NCI-H2227 (cell line): ENCODE data around the gene RNF43.

Experiments
- DNase-seq: peaks from one replicate; lab custom pipeline; 2025; ENCODE audit not compliant: unreplicated experiment; lab: John Stamatoyannopoulos, UW

The RNF43 gene

DNA sequence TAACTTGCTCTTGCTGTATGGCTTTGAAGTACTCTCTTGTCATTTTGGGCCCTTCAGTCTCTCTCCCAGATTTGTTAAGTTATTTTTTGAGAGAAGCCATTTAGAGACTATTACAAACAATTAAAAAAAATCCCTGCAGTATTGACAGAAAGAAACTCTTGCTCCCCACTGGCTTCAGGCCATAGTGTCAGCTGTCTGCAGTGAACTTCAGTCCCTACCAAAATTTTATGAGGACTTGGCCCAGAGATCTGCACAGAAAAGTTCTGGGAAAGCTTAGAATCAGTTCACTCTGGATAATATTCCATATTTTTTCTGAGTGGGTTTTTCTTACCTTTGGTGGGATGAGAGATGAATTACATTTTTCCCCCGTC, 34.5 kb downstream of the RNF43 start:
- no peak for DNase-seq

DNA sequence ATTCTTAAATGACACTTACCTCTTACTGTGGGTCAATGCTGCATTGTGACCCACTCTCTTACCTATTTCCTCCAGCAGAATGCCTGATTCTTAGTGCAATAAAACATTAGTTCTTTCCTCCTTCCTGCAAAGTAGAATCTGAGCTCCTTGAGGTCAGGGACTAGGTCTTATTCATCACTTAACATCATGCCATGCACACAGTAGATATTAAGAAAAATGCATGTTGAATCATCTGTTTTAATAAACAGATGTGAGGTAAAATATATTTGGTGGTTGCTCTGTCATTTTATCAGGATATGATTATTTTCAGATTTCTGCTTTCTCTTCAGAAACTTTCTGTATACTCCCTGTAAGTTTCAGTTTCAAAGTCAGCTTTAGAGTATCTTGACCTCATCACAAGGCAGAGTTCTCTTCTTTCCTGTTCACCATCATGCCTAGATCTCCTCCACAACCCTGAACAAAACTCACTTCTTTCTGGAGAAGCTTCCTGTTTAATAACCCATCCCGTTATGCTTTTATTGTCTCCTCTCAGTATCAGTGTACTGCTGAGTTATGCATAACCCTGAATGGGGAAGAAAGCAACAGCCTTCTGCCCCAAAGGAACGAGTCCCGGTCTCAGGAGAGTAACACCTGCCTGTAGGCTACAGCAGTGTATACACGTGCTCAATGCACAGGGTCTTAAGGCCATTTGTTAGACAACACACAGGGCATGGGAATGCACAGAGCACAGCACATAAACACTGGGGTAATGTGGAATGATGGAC, 35.0 kb downstream of the RNF43 start:
- no peak for DNase-seq

DNA sequence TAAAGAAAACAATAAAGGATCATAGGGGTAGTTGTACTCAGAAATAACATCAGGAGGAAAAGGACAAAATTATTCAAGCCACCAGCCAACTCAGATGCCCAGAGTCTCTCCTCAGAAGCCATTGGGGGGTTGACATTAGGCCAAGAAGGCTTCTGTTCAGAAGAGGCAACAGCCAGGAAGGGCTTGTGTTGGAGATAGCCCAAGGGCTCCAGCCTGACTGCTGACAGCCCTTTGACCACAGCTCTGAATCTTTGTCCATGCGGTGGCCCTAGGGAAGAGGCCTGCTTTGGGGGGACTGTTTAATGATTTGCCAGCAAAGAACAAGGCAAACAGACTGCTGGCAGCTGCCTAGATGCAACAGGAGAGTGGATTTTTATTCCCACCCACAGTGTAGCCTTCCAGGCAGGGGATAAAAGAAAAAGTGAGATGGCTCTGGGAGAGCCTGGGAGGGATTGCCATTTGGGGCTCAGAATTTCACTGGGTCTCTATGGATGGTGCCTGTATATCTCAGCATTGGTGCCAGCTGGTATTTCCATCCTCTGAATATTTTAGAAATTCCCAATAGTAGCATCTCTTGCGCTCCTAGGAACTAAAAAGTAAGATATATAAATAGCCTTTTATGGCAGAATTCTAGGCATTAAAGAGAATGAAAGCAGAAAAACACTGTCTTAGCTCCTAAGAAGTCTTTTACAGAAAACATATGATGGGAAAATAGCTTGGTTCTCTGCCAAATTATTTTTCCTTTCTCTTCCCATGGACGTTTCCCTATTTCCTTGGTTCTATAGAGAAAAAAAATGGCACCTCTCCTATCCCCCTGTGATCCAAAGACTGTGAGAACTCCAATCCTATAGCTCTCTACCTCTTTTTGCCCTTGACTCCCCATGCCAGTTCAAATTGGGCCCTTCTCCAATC, 36.0 kb downstream of the RNF43 start:
- no peak for DNase-seq

DNA sequence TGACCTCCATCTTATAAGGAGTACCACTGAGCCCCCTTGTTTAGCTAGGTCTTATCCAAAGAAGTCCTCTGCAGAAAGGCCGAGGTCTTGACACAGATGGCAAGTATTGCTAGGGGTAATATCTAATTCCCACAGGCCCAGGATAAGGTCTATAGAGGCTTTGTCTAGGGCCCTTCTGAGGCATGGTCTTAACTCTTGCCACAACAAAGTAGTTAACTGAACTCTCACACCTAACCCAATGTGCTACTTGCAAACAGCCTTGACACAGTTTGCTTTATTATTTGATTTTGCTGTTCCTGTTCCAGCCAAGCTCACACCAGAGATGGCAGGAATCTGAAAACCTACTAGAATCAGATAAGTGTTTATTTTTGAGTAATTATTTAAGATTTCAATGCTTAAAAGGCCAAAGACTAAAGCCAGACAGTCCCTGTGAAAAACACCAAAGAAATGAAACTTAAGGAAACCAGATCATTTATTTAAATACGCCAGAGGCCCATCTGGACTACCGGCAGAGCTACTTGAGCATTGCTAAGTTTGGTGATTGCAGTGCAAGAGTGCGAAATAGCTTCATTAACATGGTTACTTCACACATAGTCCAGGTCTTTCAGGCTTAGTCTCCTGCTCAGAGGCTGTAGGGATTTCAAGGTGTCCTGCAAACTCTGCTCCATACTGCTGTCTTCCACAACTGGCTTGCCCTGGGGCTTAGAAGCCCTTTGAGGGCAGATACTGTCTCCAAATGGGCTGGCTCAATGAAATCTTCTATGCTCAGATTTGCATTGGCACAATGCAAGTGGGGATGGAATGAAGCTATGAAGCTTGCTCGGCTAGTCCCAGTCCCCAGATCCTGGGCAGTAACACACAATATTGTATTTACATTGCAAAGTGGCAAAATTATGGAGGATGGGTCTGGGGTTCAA, 36.9 kb downstream of the RNF43 start:
- DNase-seq: no peak

DNA sequence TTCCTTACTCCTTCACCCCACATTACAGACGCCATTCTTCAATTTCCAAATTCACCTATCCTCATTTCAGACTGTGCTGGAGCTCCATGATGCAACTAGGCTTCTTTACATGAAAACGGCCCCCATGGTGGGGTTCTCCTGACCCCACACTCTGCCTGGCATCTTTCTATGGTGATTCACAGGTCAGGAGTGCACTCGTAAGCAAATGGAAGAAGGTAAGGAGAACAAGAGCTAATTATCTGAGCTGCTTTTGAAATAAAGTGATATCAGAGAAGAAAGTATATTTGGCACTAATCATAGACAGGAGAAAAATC, 37.9 kb downstream of the RNF43 start:
- no peak for DNase-seq

DNA sequence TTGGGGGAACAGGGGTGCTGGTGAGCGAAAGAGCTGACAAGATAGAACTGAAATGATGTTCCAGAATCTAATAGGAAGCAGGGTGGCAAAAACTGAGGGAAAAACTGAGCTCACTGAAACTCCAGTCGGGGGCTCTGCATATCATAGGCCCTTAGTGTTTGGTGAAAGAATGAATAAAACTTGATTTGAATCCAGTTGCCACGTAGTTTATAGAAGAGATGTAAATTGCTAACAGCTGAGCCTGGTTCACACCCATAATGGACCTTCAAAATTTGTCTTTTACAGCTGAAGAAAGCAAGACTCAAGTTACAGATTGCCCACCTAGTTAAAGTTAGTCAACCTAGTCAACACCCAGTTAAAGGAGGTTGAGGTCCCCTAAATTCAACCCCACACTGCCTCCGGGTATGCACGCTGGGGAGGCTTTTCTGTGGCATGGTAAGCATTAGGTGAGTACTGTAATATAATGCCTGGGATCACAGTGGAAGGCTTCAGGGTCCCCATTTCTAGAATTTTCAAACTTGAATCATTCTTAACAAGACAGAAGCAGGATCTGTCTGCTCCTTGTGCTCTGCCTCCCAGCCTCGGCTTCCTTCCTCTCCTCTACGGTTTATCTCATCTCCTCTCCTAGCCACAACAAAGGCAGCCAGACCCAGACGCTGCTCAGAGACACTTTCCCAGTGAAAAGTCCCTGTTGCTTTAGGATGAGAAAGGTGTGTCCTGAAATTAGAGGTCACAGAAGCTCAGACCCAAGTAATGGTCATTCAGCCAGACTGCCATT, 38.4 kb downstream of the RNF43 start:
- no peak for DNase-seq

DNA sequence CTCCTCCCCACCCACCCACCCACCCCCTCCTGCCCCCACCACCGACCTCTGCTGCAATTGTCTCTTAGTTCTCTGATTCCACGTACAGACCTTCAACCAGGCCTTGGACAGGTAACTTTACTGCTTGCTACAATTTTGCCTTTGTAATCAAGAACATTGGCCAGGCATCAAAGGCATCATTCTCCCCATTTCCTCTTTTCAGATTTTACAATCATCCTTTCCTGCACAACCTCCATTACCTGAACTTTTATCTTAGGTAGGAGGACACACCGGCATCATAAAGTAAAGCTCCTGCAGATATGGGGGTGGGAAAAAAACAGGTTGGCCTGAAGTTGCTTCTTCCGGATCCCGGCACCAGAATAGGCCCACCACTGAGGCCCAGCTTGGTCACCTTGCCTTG, 39.7 kb downstream of the RNF43 start:
- DNase-seq: no peak

DNA sequence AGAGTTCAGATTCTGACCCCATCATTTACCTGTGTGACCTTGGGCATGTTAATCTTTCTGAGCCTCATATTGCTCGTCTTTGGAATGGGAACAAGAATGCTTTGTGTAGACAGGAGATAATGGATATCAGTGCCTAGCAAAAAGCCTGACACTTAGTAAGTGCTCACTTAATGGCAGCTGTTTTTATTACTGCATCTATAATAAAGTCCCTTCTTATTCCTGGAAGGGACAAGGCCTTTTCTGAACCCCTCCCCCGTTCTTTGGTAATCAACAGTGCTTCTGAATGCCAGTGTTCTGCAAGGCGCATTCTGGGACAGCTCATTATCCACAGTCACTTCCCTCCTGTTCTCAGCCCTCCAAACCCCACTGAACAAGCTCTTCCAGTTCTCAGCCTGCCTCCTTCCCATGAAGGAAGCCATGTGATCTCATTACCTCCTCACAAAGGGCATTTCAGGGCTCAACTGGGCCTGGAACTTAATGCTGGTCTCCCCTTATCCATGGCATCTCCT, 40.2 kb downstream of the RNF43 start:
- no peak for DNase-seq

DNA sequence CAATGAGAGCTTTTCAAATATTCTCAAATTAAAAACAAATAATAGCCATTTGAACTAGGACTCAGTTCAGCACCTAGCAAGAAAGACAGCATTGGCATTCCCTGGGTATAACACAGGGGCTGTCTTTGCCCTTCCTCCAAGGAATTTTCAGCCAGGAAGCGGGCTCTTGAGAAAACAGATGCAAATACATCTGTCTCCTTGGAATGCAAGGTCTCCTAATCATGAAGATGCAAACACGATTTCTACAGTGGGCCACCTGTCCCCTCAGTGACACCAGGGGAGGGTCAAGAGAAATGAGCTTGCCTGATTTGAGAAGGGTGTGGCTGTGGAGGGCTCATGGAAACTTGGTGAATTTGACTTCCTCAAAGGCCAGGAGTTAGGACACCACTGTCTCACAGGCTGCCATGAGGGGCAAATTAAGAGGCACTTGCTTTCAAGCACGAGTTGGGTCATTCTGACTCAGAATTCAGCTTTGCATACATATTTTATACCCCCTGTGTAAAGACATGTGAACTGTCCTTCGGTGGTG, 40.8 kb downstream of the RNF43 start:
- no peak for DNase-seq

DNA sequence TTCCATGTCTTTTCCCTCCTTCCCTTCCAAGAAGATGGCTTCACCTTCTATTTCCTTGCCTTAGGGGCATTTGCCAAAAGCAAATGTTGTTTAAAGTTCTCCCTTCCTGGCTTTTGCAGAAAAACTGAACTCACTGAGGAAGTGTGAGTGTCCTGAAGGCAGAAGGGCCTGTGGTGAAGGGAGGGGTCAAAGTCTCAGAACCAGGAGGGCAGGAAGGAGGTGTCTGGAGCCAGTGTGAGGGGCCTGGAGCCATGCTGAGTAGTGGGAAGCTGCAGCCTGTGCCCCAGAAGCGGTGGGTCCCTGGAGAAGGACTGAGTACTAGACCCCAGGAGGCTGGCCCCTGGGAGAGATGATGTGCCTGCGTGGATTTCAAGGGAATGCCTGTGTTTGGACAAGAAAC, 41.5 kb downstream of the RNF43 start:
- DNase-seq: no peak

DNA sequence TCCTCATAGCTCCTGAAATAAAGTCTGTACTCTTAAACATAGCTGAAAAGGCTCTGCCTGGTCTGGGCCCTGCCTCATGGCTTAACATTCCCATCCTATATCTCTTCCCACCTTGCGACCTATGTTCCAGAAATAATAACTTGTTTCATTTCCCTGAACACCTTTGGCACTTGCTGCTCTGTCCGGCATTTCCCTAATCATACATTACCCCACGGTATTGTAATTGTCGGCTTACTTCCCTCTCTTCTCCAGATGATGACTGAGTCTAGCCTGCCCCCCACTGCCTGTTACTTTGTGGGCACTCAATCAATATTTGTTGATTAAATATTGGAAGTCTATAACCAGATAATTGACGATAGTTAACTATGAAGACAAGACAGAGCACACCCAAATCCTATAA, 42.1 kb downstream of the RNF43 start:
- no peak for DNase-seq

DNA sequence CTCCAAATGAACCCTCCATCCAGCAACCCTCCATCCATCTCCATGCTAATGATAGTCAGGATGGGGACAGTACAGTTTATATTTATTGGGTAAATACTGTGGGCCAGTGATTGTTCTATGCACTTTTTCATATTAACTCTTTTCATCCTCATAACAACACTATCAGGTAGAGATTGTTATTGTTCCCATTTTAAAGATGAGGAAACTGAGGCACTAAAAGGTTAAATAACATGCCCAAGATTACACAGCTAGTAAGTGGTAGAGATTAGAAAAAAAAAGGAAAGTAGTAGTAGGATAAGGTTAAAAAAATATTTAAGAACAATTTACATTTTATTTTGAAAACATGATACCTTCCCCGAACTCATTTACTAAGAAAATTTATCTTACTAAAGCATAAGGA, 43.4 kb downstream of the RNF43 start:
- DNase-seq: no peak

DNA sequence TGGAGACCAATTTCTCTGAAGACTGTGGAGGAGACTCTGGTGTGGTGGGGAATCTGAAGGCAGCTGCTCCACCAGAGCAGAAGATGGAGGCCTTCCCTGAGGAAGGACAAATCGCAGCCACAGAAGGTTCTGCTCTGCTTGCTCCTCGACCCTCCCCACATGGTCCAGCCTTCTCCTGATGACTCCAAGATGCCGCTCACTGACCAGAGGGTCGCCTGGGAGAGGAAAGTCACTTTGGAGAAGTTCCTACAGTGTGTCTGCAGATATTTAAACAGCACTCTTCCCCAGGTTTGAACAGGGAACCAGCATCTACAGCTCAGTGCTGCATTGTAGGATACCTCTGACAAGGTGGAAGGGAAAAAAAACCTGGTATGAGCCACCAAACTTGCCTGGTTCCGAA, 44.3 kb downstream of the RNF43 start:
- DNase-seq: no peak

DNA sequence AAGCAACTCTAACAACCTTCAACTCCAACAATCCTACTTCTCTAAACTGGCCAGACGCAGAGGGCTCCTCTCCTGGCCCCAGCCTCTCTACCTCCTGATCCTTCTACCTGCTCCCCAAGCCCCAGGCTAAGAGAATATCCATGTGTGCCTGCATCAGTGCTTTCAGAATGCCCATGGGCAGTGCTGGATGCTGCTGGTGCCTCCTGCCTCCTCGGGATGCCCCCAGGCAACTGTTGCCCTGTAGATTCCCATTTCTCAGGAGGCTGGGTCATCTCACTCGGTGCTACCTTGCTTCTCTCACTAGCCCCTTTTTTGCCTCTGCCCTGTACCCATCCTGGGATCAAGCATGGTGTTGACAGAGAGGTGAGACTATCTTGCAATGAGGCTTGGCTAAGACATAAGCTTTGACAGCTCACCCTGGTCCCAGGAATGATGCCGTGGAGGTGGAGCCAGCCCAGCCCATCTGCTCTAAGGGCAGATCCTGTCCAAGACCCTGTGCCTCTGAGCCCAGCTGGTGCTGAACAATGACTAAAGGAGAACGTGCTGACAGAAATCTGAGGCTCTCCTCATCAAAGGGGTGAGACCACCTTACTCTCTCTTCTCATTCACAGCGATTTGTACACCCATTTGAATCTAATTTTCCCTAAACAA, 45.9 kb downstream of the RNF43 start:
- DNase-seq: no peak

DNA sequence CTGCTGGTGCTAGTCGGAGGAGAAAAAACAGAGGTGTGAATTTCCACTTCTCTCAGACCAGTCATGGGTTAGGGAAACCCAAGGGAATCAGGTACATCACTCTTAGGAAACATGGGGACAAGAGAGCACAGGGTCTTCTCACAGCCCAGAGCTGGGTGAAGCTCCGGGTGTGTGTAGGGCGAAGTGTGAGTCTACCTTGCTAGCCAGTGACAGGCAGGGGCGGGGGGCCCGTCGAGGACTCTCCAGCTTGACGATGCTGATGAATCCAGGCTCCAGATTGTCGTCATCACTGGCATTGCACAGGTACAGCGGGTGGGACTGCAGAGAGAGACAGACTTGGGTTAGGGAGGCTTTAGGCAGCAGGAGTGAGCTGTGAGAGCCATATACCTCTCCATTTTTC, 46.6 kb downstream of the RNF43 start:
- DNase-seq: no peak

DNA sequence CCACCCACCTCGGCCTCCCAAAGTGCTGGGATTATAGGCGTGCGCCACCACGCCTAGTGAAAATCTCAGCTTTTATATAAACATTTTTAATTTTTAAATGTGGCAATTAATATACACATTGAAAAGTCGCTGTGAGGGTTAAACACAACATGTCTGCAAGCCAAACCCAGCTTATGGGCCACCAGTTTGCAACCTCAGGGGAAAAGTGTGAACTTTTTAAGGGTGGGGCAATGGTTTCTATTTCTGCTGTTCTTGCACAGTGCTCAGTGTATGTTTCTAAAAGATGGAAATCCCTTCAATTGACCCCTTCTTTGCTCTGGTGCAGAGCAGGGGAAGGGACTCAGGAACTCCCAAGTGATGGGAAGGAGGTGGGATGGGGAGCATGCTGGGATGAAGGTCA, 47.0 kb downstream of the RNF43 start:
- no peak for DNase-seq

DNA sequence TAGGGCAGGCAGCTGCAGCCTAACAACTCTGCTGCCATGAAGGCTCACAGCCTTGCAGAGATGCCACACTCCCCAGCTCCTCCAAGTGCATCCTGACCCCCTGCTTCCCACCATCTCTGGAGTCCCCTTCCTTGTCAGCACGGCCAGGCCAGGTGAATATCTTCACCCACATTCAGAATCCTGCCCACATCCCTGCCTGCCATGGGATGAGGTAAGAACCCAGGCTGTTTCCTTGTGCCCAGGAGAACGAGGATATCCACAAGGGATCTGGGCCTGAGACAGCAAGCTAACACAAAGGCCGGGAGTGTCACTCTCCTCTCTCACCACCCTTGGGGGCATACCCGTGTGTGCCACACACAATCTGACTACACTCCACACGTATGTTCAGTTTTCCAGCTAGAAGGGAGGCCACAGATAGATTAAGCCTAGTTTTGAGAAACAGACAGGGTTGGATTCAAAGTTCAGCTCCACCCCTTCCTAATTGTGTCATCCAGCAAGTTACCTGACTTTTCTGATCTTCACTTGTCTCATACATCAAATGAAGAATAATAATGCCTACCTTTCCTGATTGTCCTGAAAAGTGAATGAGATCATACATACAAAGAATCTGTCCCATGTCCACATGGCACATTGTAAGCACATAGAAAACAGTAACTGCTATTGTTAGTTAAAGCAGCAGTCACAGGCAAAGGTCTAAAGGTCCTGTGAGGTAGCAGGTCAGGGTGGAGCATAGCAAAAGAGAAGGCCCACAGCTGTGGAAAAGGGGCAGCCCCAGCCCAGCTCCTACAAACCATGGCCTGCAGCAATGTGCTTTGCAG, 47.9 kb downstream of the RNF43 start:
- DNase-seq: no peak

DNA sequence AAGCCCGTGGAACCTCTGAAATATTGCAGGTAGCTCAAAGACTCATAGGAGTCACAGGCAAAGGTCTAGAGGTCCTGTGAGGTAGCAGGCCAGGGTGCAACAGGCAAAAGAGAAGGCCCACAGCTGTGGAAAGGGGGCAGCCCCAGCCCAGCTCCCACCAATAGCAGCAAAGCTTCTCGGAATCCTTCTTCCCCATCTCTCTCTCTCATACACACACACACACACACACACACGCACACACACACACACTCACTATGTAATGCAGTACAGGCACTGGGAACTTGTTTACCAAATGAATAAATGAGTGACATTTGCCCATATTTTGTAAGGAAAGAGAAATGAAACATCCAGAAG, 48.5 kb downstream of the RNF43 start:
- DNase-seq: no peak
